Activated CD4-positive, alpha-beta T cell treated with anti-CD3 and anti-CD28 coated beads for 4 hours (primary cell): ENCODE data around the gene POU5F1.
A peak's percentile ranks its signal among the peaks of the same experiment; 100 is the strongest.
"Not testable (repeated sequence)": the region's sequence is repeated elsewhere in the genome, so short reads cannot be mapped to it uniquely, and the experiment has no call there.

Source experiments
- DNase-seq, 2 donors: peaks; one replicate each; pipeline ENCODE4 v3.0.0-alpha.2; 2020

POU5F1 gene

DNA sequence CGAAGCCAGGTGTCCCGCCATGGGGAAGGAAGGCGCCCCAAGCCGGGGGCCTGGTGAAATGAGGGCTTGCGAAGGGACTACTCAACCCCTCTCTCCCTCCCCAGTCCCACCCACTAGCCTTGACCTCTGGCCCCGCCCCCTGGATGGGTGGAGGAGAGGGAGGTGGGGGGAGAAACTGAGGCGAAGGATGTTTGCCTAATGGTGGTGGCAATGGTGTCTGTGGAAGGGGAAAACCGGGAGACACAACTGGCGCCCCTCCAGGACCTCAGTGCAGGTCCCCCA, at the start of gene POU5F1:
Gene POU5F1, minus strand, starts transcription at position 83 of the 282 bp plus-strand sequence. Its CDS starts 62 bp downstream, at position 21.
- DNase-seq: no peak

DNA sequence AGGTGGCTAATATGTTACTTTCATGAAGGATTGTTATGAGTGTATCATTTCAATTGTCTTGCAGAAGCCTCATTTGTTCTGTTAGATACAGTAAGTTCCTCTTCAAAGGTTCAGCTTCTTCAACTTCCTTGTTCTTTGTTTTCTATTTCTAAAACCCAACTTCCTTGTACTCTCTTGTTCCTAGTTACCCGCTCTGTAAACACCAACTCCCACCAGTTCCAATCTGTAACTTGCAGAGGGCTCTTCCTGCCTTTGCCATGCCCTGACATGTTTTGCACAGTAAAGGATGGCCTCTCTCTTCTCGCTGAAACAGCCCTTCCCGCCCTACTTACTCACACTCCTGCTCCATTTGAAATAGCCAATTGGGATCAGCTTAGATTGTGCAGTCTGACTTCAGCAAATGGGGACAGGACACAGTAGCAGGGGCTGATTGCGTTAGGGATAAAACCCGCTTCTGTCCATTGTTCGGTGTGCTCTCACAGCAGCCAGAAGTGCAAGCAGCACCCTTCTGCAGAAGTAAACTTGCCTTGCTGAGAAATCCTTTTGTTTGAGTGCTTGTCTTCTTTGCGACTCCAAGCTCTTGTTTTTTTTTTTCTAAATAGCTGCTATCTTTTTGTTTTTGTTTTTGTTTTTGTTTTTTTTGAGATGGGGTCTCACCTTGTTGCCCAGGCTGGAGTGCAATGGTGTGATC, 45.9 kb upstream of the POU5F1 start:
- DNase-seq: no peak

DNA sequence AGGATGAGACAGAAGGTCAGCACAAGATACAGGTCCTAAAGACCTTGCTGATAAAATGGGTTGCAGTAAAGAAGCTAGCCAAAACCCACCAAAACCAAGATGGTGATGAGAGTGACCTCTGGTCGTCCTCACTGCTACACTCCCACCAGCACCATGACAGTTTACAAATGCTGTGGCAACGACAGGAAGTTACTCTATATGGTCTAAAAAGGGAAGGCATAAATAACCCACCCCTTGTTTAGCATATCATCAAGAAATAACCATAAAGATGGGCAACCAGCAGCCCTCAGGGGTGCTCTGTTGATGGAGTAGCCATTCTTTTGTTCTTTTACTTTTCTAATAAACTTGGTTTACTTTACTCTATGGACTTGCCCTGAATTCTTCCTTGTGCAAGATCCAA, 44.7 kb upstream of the POU5F1 start:
- not testable (repeated sequence) for DNase-seq

DNA sequence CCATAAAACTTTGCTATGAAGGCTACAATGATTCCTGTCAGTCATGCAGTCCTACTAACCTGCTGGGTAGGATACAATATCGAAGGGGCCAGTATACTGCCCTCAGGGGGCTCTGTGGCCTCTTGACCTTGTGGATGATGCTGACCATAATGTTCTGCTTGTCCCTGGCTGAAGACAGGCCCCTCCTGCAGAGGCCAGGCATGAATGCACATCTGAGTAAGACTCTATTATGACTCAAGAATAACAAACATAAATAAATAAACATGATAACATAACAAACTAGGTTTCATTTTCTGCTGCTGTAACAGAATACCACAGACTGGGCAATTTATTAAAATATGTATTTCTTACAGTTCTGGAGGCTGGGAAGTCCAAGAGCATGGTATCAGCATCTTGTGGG, 44.0 kb upstream of the POU5F1 start:
- no peak for DNase-seq

DNA sequence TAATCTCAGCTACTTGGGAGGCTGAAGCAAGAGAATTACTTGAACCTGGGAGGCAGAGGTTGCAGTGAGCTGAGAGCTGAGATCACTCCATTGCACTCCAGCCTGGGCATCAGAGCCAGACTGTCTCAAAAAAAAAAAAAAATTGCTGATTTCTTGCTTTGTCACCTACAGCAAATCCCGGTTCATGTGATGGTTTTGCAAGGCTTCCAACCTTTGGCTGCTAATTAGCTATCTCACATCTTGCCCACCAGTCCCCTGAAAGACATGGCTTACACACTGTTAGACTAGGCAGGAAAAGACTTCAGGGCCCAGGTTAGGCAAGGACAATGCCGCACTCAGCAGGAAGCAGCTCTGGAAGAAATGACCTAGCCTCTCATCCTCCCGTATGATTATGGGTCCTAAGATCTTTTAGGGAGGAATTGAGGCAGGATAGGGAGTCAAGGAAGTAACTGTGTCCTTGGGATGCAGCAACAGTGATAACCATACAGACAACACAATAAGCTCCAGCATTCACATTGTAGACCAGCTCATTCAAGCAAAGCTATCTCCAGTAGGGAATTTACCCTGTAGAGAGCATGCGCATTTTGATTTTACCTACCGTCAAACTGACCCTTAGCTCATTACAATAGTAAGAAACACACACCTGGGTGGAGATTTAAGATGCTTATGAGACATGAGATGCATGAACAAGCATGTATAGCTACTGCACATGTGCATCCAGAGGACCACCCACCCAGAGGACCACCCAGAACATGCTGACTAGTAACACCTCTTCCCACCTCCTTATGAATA, 40.5 kb upstream of the POU5F1 start:
- DNase-seq: no peak

DNA sequence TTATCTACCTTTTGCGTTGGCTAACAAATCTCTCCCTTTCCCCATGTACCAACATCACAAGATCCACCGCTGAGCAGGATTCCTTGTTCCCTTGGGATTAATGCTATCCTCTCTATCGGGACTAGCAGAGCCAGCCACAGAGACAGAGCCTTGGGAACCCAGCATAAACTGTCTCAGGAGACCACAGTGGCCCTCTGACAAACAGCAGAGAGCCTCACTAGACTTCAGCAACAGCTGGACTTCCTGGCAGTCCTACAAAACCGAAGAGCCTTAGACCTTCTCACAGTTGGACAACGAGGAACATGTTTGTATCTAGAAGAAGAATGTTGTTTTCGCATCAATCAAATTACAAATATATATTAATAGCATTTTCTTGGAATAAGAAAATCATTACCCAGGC, 39.6 kb upstream of the POU5F1 start:
- no peak for DNase-seq

DNA sequence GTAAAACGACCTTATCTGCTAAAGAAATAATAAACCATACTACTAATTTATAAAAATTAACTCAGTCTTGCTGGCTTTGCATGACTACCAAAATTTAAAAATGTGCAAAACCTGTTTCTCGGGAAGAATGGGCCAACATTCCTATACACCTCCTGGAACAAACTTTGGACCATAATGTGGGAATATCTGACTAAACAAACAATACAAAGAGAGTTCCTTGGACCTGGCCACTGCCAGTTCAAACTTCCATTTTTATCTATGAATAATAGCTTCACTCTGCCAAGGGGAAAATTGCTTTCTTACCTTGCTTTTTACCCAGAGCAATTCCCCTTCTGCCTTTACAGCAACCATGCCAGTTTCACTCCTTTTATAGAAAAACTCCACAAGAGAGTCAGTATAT, 38.7 kb upstream of the POU5F1 start:
- no peak for DNase-seq

DNA sequence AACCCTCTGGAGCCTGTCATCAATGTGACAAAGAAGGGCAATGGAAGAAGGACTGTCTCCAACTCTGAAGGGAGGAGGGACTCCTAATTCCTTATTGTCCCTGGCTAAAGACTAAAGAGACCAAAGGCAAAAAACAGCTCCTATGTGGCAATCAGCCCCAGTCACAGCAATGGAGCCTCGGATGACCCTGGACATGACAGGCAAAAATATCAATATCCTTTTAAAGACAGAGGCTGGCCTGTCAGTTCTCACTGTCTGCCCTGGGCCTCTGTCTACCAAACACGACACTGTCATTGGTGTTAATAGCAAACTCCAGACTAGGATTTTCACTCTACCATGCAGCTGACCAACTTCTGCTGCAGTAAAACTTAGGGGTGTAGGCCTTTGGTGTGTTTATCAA, 38.0 kb upstream of the POU5F1 start:
- no peak for DNase-seq

DNA sequence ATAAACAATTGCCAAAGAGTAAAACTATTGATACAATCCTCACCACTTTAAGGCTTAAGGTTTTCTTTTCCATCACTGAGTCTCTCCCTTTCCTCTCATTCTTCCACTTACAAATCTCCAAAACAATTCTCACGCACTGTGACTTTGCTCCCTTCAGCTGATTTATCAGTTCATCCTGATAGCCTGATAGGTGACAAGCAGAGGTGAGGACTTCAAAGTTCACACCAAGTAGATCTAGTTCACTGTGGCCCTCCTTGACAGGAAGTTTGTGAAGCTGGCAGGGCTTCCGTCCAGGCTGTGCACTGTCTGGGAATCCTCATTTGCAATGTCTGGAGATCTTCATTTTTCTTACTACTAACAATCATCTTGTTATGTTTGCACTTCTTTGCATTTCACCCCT, 35.2 kb upstream of the POU5F1 start:
- DNase-seq: no peak

DNA sequence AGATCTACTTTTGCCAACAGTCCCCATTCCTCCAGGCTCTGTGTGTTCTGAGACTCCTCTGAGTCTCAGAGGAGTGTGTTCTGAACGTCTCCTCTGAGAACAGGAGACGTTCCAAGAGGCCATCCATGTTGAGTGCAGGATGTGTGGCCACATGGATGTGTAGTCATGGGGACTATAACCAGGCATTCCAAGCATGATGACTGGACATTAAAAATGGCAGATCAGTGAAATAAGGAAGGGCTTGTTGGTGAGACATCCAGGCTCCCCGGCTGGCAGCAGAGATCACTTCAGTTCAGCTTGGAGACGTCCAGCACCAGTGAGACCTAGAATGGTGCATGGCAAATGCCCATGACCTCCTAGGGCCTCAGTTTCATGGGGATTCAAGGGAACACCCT, 34.3 kb upstream of the POU5F1 start:
- no peak for DNase-seq

DNA sequence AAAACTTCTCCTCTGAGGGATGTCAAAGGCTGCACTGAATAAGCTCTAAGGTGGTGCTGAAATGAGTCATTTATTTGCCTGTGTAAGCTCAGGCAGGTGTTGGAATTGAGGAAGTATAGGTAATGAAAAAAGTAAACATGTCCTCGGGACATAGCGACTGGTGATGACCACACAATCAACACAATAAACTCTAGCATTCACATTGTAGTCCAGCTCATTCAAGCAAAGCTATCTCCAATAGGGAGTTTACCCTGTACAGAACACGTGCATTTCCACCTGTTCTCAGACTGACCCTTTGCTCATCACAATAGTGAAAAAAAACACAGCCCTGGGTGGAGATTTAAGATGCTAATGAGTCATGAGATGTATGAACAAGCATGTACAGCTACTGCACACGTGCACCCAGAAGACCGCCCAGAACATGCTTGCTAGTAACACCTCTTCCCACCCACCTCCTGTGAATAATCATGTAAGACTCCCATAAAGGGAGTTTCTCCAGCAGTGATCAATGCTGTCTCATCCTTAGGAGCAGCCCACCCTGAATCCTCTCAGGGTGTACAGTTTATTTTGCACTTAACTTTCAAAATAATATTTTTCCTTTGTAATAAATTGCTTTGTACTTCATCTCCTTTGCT, 33.0 kb upstream of the POU5F1 start:
- DNase-seq: peak; percentile 63 to 75

DNA sequence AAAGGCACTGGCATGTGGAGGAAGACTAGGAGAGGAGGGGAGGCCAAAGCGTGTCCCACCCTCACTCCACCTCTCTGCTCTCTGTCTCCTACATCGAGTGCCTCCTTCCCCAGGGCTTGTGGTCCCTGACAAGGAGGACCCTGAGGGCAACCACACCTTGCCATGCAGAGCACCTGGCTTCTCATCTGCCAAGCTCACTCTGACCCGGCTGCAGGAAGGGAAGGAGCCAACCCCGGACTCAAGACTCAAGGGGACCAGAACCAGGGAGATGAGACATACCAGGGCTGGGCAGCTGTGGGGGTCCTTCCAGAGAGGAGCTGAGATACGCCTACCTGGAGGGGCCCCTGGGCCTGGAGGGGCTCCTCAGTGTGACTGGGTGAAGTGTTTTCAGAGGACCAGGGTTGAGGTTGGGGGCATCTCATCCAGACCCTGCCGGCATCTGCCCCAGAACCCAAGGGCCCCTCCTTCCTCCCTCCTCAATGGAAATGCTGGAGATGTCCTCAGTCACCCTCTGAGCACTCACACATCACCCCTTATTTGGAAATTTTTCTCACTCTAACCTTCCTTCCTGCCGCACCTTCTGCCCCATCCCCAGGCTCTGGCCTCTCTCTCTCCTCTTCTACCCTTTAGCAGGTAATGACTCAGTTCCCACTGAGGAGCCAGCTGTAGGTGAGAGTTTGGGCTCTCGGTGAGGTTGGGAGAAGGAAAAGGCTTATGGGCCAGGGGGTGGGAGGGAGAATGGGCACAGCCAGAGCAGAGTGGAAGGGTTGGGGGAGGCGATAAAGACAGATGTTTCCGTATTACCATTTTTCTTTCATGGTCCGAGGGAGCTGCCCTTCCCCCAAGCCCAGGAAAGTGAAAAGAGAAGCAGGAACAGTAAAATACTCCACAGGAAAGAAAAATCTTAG, 32.0 kb upstream of the POU5F1 start:
- peak; percentile 8 to 16 for DNase-seq

DNA sequence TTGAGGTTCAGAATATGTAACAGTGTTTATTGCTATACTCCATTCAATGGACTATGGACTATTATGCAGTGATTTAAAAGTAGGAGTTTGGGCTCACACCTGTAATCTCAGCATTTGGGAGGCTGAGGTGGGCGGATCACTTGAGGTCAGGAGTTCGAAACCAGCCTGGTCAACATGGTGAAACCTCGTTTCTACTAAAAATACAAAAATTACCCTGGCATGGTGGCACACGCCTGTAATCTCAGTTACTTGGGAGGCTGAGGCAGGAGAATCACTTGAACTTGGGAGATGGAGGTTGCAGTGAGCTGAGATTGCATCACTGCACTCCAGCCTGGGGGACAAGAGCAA, 28.6 kb upstream of the POU5F1 start:
- not testable (repeated sequence) for DNase-seq

DNA sequence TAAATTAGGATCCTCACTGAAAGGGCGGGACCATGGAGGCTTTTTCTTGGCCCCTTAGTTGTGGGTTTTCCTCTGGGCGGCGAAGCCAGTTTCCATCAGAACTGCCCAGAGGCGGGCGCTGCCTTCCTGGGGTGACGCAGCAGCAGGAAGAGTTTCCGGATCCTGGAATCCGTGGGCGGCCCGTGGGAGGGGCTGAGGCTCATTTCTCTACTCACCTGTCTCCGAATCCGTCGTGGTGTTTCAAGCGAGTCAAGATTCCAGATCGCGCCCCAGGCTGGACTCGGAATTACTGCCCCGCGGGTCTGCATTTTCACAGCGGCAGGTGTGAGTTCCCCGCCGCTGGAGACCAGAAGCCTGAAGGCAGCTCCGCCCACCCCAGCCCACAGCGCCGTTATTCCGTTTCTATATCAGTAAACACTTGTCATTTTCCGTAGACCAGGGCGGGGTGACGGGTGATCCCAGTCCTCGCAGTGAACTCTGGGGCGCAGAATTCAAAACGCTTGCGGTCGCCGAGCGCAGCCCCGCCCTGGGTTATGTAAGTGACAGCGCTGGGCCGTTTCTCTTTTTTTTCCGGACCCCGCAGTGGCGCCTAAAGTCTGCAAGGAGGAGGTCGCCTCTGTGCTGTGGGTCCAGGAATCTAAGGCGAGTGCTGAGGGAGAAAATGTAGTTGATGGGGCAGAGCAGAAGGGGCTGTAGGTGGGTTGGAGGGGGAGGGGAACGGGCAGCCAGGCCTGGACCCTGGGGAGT, 27.2 kb upstream of the POU5F1 start:
- DNase-seq: peak; percentile 91 to 93

DNA sequence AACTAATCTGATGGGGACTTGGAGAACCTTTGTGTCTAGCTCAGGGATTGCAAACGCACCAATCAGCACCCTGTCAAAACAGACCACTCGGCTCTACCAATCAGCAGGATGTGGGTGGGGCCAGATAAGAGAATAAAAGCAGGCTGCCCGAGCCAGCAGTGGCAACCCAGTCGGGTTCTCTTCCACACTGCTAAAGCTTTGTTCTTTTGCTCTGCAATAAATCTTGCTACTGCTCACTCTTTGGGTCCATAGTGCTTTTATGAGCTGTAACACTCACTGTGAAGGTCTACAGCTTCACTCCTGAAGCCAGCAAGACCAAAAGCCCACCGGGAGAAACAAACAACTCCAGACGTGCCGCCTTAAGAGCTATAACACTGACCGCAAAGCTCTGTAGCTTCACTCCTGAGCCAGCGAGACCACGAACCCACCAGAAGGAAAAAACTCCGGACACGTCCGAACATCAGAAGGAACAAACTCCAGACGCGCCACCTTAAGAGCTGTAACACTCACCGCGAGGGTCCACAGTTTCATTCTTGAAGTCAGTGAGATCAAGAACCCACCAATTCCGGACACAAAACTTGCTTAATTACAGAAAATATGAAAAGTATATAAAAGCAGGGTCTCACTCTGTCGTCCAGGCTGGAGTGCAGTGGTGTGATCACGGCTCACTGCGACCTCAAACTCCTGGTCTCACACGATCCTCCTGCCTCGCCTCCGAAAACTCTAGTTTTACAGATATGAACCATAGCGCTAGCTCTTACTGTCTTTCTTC, 26.0 kb upstream of the POU5F1 start:
- not testable (repeated sequence) for DNase-seq

DNA sequence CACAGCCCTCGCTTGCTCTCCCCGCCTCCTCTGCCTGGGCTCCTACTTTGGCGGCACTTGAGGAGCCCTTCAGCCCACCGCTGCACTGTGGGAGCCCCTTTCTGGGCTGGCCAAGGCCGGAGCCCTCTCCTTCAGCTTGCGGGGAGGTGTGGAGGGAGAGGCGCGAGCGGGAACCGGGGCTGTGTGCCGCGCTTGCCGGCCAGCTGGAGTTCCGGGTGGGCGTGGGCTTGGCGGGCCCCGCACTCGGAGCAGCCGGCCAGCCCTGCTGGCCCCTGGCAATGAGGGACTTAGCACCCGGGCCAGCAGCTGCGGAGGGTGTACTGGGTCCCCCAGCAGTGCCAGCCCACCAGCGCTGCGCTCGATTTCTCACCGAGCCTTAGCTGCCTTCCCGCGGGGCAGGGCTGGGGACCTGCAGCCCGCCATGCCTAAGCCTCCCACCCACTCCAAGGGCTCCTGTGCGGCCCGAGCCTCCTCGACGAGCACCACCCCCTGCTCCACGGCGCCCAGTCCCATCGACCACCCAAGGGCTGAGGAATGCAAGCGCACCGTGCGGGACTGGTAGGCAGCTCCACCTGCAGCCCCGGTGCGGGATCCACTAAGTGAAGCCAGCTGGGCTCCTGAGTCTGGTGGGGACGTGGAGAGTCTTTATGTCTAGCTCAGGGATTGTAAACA, 25.0 kb upstream of the POU5F1 start:
- not testable (repeated sequence) for DNase-seq

DNA sequence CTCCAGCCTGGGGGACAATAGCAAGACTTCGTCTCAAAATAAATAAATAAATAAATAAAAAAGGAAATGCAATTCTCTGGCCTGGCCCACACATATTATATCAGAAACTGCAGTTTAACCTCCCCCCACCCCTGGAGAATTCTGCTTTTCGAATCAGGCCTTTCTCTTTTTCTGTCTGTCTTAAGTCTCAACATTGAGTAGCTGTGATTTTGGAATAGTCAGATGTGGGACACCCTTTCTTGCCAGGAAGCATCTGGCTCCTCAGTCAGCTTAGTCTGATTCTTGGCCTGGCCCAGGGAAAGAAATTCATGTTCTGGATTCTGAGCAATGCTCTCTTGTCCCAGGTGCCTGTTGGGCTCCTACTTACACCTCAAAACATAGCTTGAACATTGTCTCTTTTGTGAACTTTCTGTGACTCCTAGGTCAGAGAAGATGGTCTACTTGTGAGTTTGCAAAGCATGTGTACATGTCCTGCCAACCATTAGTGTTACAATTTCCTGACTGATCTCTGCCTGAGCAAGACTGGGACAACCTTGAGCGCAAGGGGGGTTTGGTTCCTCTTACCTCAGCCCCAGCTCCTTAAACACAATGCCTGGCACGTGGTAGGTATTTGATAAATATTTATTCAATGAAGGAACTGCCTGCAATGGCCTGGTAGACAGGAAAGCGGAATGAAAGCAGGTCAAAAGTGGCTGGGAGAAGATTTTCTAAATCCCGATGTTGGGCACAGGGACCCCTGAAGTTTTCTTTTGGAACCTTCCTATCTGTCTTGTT, 23.8 kb upstream of the POU5F1 start:
- no peak for DNase-seq

DNA sequence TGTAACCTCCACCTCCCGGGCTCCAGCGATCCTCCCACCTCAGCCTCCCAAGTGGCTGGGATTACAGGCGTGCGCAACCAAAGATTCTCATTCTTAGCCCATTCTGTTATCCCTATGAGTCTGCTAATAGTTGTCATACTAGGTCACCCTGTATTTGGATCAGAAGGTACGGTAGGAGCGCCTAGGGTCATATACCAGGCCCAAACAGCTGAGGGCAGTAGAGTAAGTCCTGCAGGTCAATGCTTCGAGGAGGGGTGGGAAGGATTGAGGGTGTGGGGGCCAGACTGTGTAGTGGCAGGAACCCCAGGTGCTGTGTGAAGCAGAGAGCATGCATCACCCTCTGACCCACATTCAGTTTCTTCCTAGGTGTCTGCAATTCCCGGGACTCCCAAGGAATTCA, 22.7 kb upstream of the POU5F1 start:
- no peak for DNase-seq

DNA sequence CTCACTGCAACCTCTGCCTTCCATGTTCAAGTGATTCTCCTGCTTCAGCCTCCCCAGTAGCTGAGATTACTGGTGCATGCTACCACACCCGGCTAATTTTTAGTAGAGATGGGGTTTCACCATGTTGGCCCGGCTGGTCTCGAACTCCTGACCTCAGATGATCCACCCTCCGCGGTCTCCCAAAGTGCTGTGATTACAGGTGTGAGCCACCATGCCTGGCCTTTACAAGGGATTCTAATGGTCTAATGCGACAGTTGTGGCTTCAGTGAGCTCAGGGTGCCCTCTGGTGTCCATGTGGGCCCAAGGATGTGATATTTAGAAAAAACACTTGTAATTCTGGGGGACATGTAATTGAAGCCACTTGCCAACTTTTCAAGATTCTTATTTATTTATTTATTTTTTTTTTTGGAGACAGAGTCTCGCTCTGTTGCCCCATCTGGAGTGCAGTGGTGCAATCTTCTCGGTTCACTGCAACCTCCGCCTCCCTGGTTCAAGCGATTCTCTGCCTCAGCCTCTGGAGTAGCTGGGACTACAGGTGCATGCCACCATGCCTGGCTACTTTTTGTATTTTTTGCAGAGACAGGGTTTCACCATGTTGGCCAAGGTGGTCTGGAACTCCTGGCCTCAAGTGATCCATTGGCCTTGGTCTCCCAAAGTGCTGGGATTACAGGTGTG, 22.1 kb upstream of the POU5F1 start:
- DNase-seq: peak; percentile 42 to 53

DNA sequence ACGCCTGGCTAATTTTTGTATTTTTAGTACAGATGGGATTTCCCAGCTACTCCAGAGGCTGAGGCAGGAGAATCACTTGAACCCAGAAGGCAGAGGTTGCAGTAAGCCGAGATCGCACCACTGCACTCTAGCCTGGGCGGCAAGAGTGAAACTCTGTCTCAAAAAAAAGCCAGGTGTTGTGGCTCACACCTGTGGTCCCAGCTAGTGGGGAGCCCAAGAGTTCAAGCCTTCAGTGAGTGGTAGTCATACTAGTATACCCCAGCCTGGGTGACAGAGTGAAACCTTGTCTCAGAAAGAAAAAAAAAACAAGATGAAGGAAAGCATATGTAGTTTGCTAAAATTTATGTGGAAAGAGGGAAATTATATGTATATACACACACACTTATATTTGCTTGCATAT, 20.0 kb upstream of the POU5F1 start:
- DNase-seq: no peak
